ENCODE data around the gene CNN1. TPM values are rescaled to one million over a fixed set of nuclear protein-coding genes. Genes with fewer than 3 reads are reported as not detected.

The CNN1 gene
- total RNA-seq, 1 experiment from 2014 or later = 15.7 TPM

DNA sequence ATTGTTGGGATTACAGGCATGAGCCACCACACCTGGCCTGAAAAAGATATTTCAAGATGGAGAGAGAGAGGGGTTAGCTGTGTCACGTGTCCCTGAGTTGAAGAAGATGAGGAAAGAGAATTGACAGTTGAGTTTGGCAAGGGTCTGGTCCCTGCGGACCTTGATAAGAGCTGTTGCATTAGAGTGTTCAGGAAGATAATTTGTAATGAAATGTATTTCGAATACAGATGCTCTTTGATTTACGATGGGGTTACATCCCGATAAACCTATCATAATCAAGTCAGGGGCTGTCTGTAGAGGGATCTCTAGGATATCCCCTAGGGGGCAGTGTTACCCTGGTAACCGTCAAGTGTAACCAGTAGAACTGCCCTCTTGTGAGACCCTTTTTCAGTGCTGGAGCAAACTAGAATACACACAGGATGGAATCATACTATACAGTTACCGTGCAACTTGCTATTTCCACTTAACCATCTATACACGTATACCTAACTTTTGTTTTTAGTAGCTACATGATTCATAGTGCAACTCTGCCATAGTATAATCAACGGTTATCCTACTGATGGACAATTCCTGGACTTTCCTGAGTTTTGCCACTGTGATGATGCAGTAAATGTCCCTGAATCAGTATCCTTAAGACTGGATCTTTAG lies 21.9 kb downstream of the CNN1 start:
- Mint-ChIP-seq H3K9me3 (peaks cover 0 to 3% of the 10 kb centered on the region in 2 experiments; a peak in 1 of 5 replicates), H3K4me1 (peaks cover 10 to 18% of the 10 kb centered on the region in 2 experiments), H3K27ac (no peak overlapping the region), H3K36me3 (ENCODE audit: insufficient read depth in 1 of 3, low read depth in 3 of 3) (peaks cover 3 to 10% (median 9%) of the 10 kb centered on the region in 3 experiments; a peak in 5 of 7 replicates), H3K4me3 (peak overlapping the region; percentile 51 to 56), H3K27me3 (ENCODE audit: low read depth) (no peaks in the 10 kb centered on the region; the same call in 1 of the 2 replicates)
- Histone ChIP-seq H2BK12ac (ENCODE audit: insufficient read length, low read depth, low read length) (no peak overlapping the region), H2BK20ac (ENCODE audit: low read depth, low read length, poor library complexity, severe bottlenecking) (no peak overlapping the region), H4K91ac (ENCODE audit: insufficient read length, low read depth, low read length) (no peak overlapping the region), H3K18ac (ENCODE audit: insufficient read length, low read depth, low read length) (no peak overlapping the region), H3K79me2 (ENCODE audit: insufficient read depth, low read length) (peaks cover 15% of the 10 kb centered on the region; the same call in 1 of the 2 replicates), H2BK15ac (ENCODE audit: low read depth, low read length) (no peak overlapping the region), H3K4me2 (ENCODE audit: insufficient read depth, insufficient read length, low read length) (peak overlapping the region; percentile 20), H4K8ac (replicated peaks; ENCODE audit: insufficient read length, low read depth, low read length) (no peak overlapping the region), H3K4ac (ENCODE audit: low read depth, low read length) (no peak overlapping the region), H3K14ac (ENCODE audit: insufficient read depth, low read length) (no peak overlapping the region), H3K9me3 (ENCODE audit: control insufficient read depth, low read depth, low read length) (no peaks in the 10 kb centered on the region), H3K9ac (ENCODE audit: extremely low read depth, insufficient read length, low read length) (no peak overlapping the region), H4K20me1 (ENCODE audit: control insufficient read depth, insufficient read depth, insufficient read length) (no peaks in the 10 kb centered on the region), H2AK5ac (ENCODE audit: insufficient read length, low read length) (no peak overlapping the region), H2BK5ac (ENCODE audit: insufficient read length, low read length) (no peak overlapping the region), H2AFZ (ENCODE audit: low read length) (no peak overlapping the region), H3K23me2 (ENCODE audit: insufficient read length, low read depth, low read length, poor library complexity, severe bottlenecking) (peaks cover 9% of the 10 kb centered on the region), H3T11ph (ENCODE audit: low read length) (no peak overlapping the region), H3K27me3 (ENCODE audit: insufficient read depth, low read length) (no peaks in the 10 kb centered on the region), H3K23ac (ENCODE audit: insufficient read length, low read depth, low read length) (no peak overlapping the region), H4K5ac (ENCODE audit: insufficient read length, low read depth, low read length) (no peak overlapping the region), H3K56ac (ENCODE audit: insufficient read length, low read depth, low read length) (no peak overlapping the region), H3K27ac (ENCODE audit: insufficient read length, low read depth, low read length) (no peak overlapping the region), H3K79me1 (ENCODE audit: insufficient read depth, low read depth, low read length, poor library complexity, severe bottlenecking) (peaks cover 2% of the 10 kb centered on the region), H3K4me1 (ENCODE audit: insufficient read depth, low read length) (no peaks in the 10 kb centered on the region), H2BK120ac (ENCODE audit: low read depth, low read length, poor library complexity, severe bottlenecking) (no peak overlapping the region)
- peak; percentile 78 for DNase-seq
- TF ChIP-seq, protein P1, sequence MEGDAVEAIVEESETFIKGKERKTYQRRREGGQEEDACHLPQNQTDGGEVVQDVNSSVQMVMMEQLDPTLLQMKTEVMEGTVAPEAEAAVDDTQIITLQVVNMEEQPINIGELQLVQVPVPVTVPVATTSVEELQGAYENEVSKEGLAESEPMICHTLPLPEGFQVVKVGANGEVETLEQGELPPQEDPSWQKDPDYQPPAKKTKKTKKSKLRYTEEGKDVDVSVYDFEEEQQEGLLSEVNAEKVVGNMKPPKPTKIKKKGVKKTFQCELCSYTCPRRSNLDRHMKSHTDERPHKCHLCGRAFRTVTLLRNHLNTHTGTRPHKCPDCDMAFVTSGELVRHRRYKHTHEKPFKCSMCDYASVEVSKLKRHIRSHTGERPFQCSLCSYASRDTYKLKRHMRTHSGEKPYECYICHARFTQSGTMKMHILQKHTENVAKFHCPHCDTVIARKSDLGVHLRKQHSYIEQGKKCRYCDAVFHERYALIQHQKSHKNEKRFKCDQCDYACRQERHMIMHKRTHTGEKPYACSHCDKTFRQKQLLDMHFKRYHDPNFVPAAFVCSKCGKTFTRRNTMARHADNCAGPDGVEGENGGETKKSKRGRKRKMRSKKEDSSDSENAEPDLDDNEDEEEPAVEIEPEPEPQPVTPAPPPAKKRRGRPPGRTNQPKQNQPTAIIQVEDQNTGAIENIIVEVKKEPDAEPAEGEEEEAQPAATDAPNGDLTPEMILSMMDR (conservative IDR thresholded peaks at IDR 0.05) = peak; percentile 92
- no CpG with 5 or more reads among the region's 9 CpGs for WGBS (ENCODE audit: extremely low coverage, insufficient read length, low lambda C conversion rate)
